Loucy (cell line): Measurements from ENCODE around the gene PIEZO1.

Experiments
- H2AFZ ChIP-seq: fragments of 200-600 bp; sonication (generic); 2 replicates; pipeline ENCODE4 v1.6.0; 2016; ENCODE audit warnings: antibody characterized with exemption, mild to moderate bottlenecking, low read length, moderate library complexity
- H3F3A ChIP-seq: fragments of 200-600 bp; 2 replicates; pipeline ENCODE4 v1.6.0; 2016; ENCODE audit warnings: antibody characterized with exemption, low read depth, mild to moderate bottlenecking
- H3K27me3 ChIP-seq: fragments of 200-600 bp; sonication (generic); 2 replicates; pipeline ENCODE4 v1.6.1; 2014; ENCODE audit warnings: low read length, mild to moderate bottlenecking; ENCODE audit not compliant: insufficient read depth, poor library complexity, severe bottlenecking
- H3K36me3 ChIP-seq: fragments of 200-600 bp; sonication (generic); 2 replicates; pipeline ENCODE4 v1.6.1; 2016; ENCODE audit warnings: low read length; ENCODE audit not compliant: insufficient read depth
- H3K4me1 ChIP-seq: fragments of 200-600 bp; sonication (generic); 2 replicates; pipeline ENCODE4 v1.5.1; 2014; ENCODE audit warnings: low read length, mild to moderate bottlenecking; ENCODE audit not compliant: insufficient read depth, poor library complexity, severe bottlenecking
- H3K4me2 ChIP-seq: fragments of 200-600 bp; sonication (generic); 2 replicates; pipeline ENCODE4 v1.6.0; 2014; ENCODE audit warnings: antibody characterized with exemption, low read length, low read depth, mild to moderate bottlenecking; ENCODE audit not compliant: poor library complexity, severe bottlenecking
- H3K4me3 ChIP-seq: fragments of 200-600 bp; sonication (generic); 2 replicates; pipeline ENCODE4 v1.5.1; 2014; ENCODE audit warnings: low read length, mild to moderate bottlenecking, mixed read lengths; ENCODE audit not compliant: poor library complexity, severe bottlenecking
- H3K79me2 ChIP-seq: fragments of 200-600 bp; sonication (generic); 2 replicates; pipeline ENCODE4 v1.6.1; 2014; ENCODE audit warnings: low read length; ENCODE audit not compliant: insufficient read depth
- H3K9ac ChIP-seq: fragments of 200-600 bp; sonication (generic); 2 replicates; pipeline ENCODE4 v1.6.0; 2014; ENCODE audit warnings: mild to moderate bottlenecking, low read depth, low read length, moderate library complexity; ENCODE audit not compliant: poor library complexity, severe bottlenecking
- H3K9me2 ChIP-seq: fragments of 200-600 bp; sonication (generic); replicated peaks from 2 replicates; pipeline ENCODE4 v1.6.1; 2016; ENCODE audit warnings: low read depth, low read length, mixed read lengths
- H3K9me3 ChIP-seq: fragments of 200-600 bp; sonication (generic); 2 replicates; pipeline ENCODE4 v1.6.1; 2014; ENCODE audit warnings: mild to moderate bottlenecking, antibody characterized with exemption, low read length, low read depth; ENCODE audit not compliant: insufficient read depth
- H4K20me1 ChIP-seq: fragments of 200-600 bp; sonication (generic); 2 replicates; pipeline ENCODE4 v1.6.0; 2014; ENCODE audit warnings: antibody characterized with exemption, low read length, mild to moderate bottlenecking; ENCODE audit not compliant: insufficient read depth, poor library complexity, severe bottlenecking
- CTCF ChIP-seq: fragments of 200-600 bp; sonication (generic); conservative IDR thresholded peaks from 2 replicates; pipeline ENCODE4 v1.5.1; 2014; ENCODE audit warnings: mild to moderate bottlenecking, antibody characterized with exemption, low read length
- EZH2phosphoT487 ChIP-seq: fragments of 200-600 bp; IDR thresholded peaks from 2 replicates; pipeline ENCODE4 v1.6.1; 2018; ENCODE audit warnings: antibody characterized with exemption, mild to moderate bottlenecking, moderate library complexity, borderline replicate concordance

The PIEZO1 gene

GRCh38 chr16:88762941-88763340 is 22.1 kb downstream of the PIEZO1 start:
- H4K20me1 ChIP-seq: peaks cover 29% of the 10 kb centered on the region
- H3K9ac ChIP-seq: no peak overlapping the region
- peaks cover 7% of the 10 kb centered on the region; the same call in 1 of the 2 replicates for H3K36me3 ChIP-seq
- no peaks in the 10 kb centered on the region for H3K27me3 ChIP-seq
- H3K79me2 ChIP-seq: peaks cover 68% of the 10 kb centered on the region
- H3K9me2 ChIP-seq: no peaks in the 10 kb centered on the region
- no peak overlapping the region for H3K4me3 ChIP-seq
- H3K4me1 ChIP-seq: no peaks in the 10 kb centered on the region
- H2AFZ ChIP-seq: no peak overlapping the region
- H3F3A ChIP-seq: no peaks in the 10 kb centered on the region
- H3K4me2 ChIP-seq: no peak overlapping the region
- H3K9me3 ChIP-seq: no peaks in the 10 kb centered on the region
- TF ChIP-seq CTCF: no peak
- TF ChIP-seq EZH2phosphoT487: no peak

GRCh38 chr16:88762258-88762870 is 22.7 kb downstream of the PIEZO1 start:
- Histone ChIP-seq H3K27me3 (no peaks in the 10 kb centered on the region), H3K9me2 (no peaks in the 10 kb centered on the region), H3F3A (no peaks in the 10 kb centered on the region), H3K4me2 (no peak overlapping the region), H3K9ac (no peak overlapping the region), H3K36me3 (peaks cover 7% of the 10 kb centered on the region; the same call in 1 of the 2 replicates), H3K79me2 (peaks cover 64% of the 10 kb centered on the region), H3K4me1 (no peaks in the 10 kb centered on the region), H4K20me1 (peaks cover 25% of the 10 kb centered on the region), H3K9me3 (no peaks in the 10 kb centered on the region), H3K4me3 (no peak overlapping the region), H2AFZ (no peak overlapping the region)
- no peak for TF ChIP-seq EZH2phosphoT487
- TF ChIP-seq CTCF: no peak

GRCh38 chr16:88761830-88762229 is 23.2 kb downstream of the PIEZO1 start:
- Histone ChIP-seq H3K79me2 (peaks cover 61% of the 10 kb centered on the region), H4K20me1 (peaks cover 21% of the 10 kb centered on the region), H3K36me3 (peaks cover 7% of the 10 kb centered on the region; the same call in 1 of the 2 replicates), H3K4me3 (no peak overlapping the region), H3K9me3 (no peaks in the 10 kb centered on the region), H3K9me2 (no peaks in the 10 kb centered on the region), H3K27me3 (no peaks in the 10 kb centered on the region), H3F3A (no peaks in the 10 kb centered on the region), H3K4me1 (no peaks in the 10 kb centered on the region), H3K4me2 (no peak overlapping the region), H2AFZ (no peak overlapping the region), H3K9ac (no peak overlapping the region)
- TF ChIP-seq EZH2phosphoT487: no peak
- no peak for TF ChIP-seq CTCF
